ENCODE measurements around the gene DEFB112. TPM values are rescaled to one million over a fixed set of nuclear protein-coding genes. Genes with fewer than 3 reads are reported as not detected.

DEFB112 gene
- total RNA-seq, 2 experiments from 2014 or later, result not detected

- Mint-ChIP-seq H3K4me1 (no peaks in the 10 kb centered on the region), H3K36me3 (no peaks in the 10 kb centered on the region), H3K27me3 (no peaks in the 10 kb centered on the region), H3K9me3 (ENCODE audit: low read depth) (no peaks in the 10 kb centered on the region), H3K4me3 (no peak overlapping the region), H3K27ac (no peak overlapping the region)
- no peak for ATAC-seq
- DNase-seq, result no peak
- CTCF ChIA-PET, result no interaction called here
These were observed 6.5 kb upstream of the DEFB112 start for GRCh38 chr6:50056242-50056641.

DNA sequence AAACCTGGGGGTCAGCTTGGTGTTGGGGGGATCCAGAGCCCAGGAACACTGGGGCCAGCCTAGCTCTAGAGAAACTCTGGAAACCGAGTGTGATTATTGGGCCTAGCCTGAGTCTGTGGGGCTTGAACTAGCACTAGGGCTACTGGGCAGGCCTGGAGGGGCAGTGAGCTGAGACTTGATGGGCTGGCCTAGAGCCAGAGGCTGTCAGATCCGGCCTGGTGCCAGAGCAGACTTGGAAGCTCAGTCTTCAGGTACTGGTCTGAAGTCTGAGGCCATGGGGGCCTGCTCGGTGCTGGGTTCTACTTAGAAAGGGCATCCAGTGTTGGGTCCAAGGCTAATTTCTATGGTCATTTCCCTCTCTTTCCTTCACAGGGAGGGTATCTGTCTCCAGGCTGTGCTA lies 2.7 kb downstream of the DEFB112 start:
- H3K36me3 Mint-ChIP-seq, result no peaks in the 10 kb centered on the region
- peaks cover 2% of the 10 kb centered on the region for H3K9me3 Mint-ChIP-seq (ENCODE audit: low read depth)
- H3K27me3 Mint-ChIP-seq, result no peaks in the 10 kb centered on the region
- H3K4me3 Mint-ChIP-seq, result no peak overlapping the region
- no peak overlapping the region for H3K27ac Mint-ChIP-seq
- no peak for ATAC-seq
- no peaks in the 10 kb centered on the region for H3K4me1 Mint-ChIP-seq
- CTCF ChIA-PET, result no interaction called here
- no peak for DNase-seq

GRCh38 chr6:50030777-50031562 lies 18.8 kb downstream of the DEFB112 start:
- Mint-ChIP-seq H3K27me3 (no peaks in the 10 kb centered on the region), H3K9me3 (ENCODE audit: low read depth) (peaks cover 10% of the 10 kb centered on the region), H3K4me1 (no peaks in the 10 kb centered on the region), H3K27ac (no peak overlapping the region), H3K36me3 (no peaks in the 10 kb centered on the region), H3K4me3 (no peak overlapping the region)
- DNase-seq, result no peak
- CTCF ChIA-PET, result no interaction called here
- ATAC-seq, result no peak

DNA sequence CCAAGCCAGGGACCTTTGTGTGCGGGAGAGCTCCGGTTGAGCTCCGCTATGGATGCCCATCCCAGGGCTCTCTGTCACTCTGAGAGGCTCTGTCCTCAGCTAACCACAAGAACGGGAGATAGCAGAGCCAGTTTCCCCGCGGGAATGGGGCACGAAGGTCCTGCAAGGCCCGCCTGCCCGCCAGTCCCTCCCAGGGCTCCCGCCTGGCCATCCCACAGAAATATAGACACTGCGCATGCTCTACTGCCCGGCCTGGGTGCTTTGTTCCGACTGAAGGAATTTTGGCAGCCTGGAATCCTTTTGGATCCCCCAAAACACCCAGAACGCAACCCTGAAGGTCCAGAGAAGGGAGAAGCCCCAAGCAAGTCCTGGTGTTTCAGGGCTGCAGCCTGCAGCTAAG lies 19.4 kb downstream of the DEFB112 start:
- no peak overlapping the region for H3K27ac Mint-ChIP-seq
- peaks cover 10% of the 10 kb centered on the region for H3K9me3 Mint-ChIP-seq (ENCODE audit: low read depth)
- CTCF ChIA-PET, result no interaction called here

DNA sequence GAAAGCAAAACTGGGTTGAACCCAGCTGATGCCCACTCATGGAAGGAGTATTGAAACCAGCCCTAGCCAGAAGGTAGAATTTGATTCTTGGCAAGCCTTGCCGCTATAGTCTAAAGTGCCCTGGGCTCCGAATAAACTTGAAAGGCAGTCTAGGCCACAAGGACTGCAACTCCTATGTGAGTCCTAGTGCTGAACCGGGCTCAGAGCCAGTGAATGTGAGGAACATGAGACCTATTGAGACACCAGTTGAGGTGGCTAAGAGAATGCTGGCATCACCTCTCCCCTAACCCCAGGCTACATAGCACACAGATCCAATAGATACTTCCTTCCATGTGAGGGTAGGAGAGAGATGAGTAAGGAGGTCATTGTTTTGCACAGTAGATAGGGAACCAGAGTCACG lies 24.5 kb downstream of the DEFB112 start:
- peaks cover 2% of the 10 kb centered on the region for H3K9me3 Mint-ChIP-seq (ENCODE audit: low read depth)
- CTCF ChIA-PET, result no interaction called here

More for the DNA sequence above, 19.4 kb downstream of the DEFB112 start:
- no peaks in the 10 kb centered on the region for H3K27me3 Mint-ChIP-seq
- no peak overlapping the region for H3K4me3 Mint-ChIP-seq
- no peaks in the 10 kb centered on the region for H3K36me3 Mint-ChIP-seq
- no peaks in the 10 kb centered on the region for H3K4me1 Mint-ChIP-seq
- DNase-seq, result no peak
- ATAC-seq, result no peak

DNA sequence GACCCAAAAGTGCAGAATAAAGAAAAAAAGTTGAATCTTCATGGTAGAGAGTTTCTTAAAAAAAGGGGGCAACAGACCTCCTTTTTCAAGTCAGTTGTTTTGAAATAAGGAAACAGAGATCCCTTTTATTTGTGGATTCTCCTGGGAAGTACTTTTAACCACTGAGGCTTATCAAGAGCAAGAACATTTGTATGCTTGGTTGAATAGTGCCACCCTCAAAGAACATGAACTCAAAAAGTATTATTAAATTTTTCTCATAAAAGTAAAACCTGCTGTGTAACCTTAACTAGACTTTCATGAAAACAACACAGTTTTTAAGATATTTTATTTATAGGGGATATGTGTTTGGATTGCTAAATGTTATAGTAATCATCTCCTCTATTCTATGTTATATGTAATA lies 27.8 kb downstream of the DEFB112 start, which contains the start of gene DEFB110:
Gene DEFB110, minus strand, starts transcription at position 101 of the 400 bp plus-strand sequence. Its CDS starts 59 bp downstream, at position 42.
- Mint-ChIP-seq H3K36me3 (no peaks in the 10 kb centered on the region), H3K27ac (no peak within 1 kb of the TSS), H3K4me3 (no peak within 1 kb of the TSS), H3K9me3 (ENCODE audit: low read depth) (no peaks in the 10 kb centered on the region), H3K4me1 (no peaks in the 10 kb centered on the region), H3K27me3 (no peaks in the 10 kb centered on the region)
- ATAC-seq (no peak), DNase-seq (no peak)
- CTCF ChIA-PET, result no interaction called here

More for the DNA sequence above, 24.5 kb downstream of the DEFB112 start:
- DNase-seq (no peak), ATAC-seq (no peak)
- Mint-ChIP-seq H3K4me1 (no peaks in the 10 kb centered on the region), H3K36me3 (no peaks in the 10 kb centered on the region), H3K4me3 (no peak overlapping the region), H3K27ac (no peak overlapping the region), H3K27me3 (no peaks in the 10 kb centered on the region)

DNA sequence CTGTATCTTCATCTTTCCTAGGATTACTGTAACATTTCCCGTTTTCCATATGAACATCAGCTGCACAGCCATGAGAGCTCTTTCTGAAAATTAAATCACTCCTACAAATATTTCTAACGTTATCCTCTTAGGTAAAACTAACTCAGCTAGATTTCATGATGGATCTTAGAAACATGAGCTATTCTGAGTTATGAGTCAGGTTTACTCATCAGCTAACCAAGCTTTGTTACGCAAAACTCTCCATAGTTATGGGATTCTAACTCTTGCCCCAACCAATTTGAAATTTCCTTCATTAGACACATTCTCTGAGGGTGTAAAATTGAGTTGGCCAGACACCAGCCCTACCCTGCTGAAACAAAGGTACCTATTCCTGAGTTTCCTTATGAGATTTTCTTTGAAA lies 41.9 kb downstream of the DEFB112 start:
- CTCF ChIA-PET, result no interaction called here
- DNase-seq, result no peak
- H3K36me3 Mint-ChIP-seq, result no peaks in the 10 kb centered on the region
- H3K4me1 Mint-ChIP-seq, result no peaks in the 10 kb centered on the region
- H3K4me3 Mint-ChIP-seq, result no peak overlapping the region
- no peaks in the 10 kb centered on the region for H3K27me3 Mint-ChIP-seq
- H3K27ac Mint-ChIP-seq, result no peak overlapping the region
- no peak for ATAC-seq
- H3K9me3 Mint-ChIP-seq (ENCODE audit: low read depth), result no peaks in the 10 kb centered on the region

DNA sequence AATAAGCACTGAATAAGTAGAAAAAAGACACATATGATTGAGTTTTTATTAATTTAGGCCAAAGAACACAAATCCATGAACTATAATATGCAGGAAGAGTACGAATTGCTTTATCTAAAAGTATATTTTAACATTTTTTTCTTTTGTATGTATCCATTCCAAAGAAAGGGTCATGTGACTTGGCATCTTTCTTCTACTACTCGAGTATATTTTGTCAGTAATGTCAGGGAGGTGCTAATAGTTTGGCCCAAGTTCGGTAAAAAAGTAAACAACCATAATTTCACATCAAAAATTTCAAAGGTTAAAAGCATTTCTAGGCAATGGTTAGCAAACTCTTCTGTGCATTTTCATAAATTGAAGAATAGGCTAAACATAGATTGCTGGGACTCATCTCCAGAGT lies 46.6 kb downstream of the DEFB112 start:
- CTCF ChIA-PET, result no interaction called here
- no peaks in the 10 kb centered on the region for H3K9me3 Mint-ChIP-seq (ENCODE audit: low read depth)
- H3K4me1 Mint-ChIP-seq, result no peaks in the 10 kb centered on the region
- H3K36me3 Mint-ChIP-seq, result no peaks in the 10 kb centered on the region
- no peak for ATAC-seq
- H3K27ac Mint-ChIP-seq, result no peak overlapping the region
- no peak for DNase-seq
- H3K4me3 Mint-ChIP-seq, result no peak overlapping the region
- no peaks in the 10 kb centered on the region for H3K27me3 Mint-ChIP-seq

DNA sequence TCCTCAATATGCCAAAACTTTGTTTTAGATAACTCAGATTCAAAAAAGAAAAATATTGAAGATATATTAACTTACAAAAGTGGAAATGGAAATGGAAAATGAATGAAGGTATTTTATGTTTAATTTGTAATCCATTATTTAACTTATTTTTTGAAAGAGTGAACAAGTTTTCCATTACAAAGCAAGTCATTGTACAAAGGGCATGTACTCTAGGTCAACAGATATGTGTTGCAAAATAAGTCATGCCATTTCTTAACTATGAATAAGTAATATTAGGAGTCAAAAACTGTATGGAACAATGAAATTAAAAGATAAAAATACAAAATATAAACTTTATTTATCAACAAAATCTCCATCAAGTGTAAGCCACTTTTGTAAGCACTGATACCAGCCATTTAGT lies 54.5 kb downstream of the DEFB112 start:
- Mint-ChIP-seq H3K27me3 (no peaks in the 10 kb centered on the region), H3K4me3 (no peak overlapping the region), H3K27ac (no peak overlapping the region), H3K9me3 (ENCODE audit: low read depth) (no peaks in the 10 kb centered on the region), H3K4me1 (no peaks in the 10 kb centered on the region), H3K36me3 (no peaks in the 10 kb centered on the region)
- ATAC-seq, result no peak
- no peak for DNase-seq
- CTCF ChIA-PET, result no interaction called here

Other genes starting within 250 kb of the DEFB112 start
- gene CRISP1, start 183.4 kb downstream of the DEFB112 start, total RNA-seq, result not detected
- not detected for gene DEFB114, start 85.8 kb downstream of the DEFB112 start, total RNA-seq
- gene DEFB113, start 80.3 kb downstream of the DEFB112 start, total RNA-seq, result not detected
- gene DEFB110, start 27.9 kb downstream of the DEFB112 start, total RNA-seq, result not detected

Measured in activated CD8-positive, alpha-beta memory T cell treated with anti-CD3 and anti-CD28 coated beads, Interleukin-2, amount 10 ng/mL, durations not matched to agents 7 days and 5 days (primary cell).